Type B pancreatic cell (in vitro differentiated cells): ENCODE measurements around the gene SEMA3D. TPM values are rescaled to one million over a fixed set of nuclear protein-coding genes. Genes with fewer than 3 reads are reported as not detected.

Source experiments
- DNase-seq: peaks from one replicate; pipeline ENCODE4 v3.0.0; 2021; ENCODE audit warnings: mixed read lengths; ENCODE audit not compliant: unreplicated experiment; ENCODE audit errors: extremely low spot score
- H3K27ac Mint-ChIP-seq: 2 replicates; pipeline ENCODE4 v1.8.0; 2021; ENCODE audit warnings: mild to moderate bottlenecking, mixed read lengths
- H3K27me3 Mint-ChIP-seq: 2 replicates; pipeline ENCODE4 v1.8.0; 2021; ENCODE audit warnings: mixed read lengths
- H3K36me3 Mint-ChIP-seq: 2 replicates; pipeline ENCODE4 v1.8.0; 2021; ENCODE audit warnings: mixed read lengths
- H3K4me1 Mint-ChIP-seq: one replicate; pipeline ENCODE4 v1.8.0; 2021; ENCODE audit warnings: mixed read lengths; ENCODE audit not compliant: unreplicated experiment
- H3K4me3 Mint-ChIP-seq: 2 replicates; pipeline ENCODE4 v1.8.0; 2021; ENCODE audit warnings: mild to moderate bottlenecking, mixed read lengths
- H3K9me3 Mint-ChIP-seq: 2 replicates; pipeline ENCODE4 v1.8.0; 2021; ENCODE audit warnings: mixed read lengths
- CTCF ChIP-seq: fragments of 200-600 bp; sonication (generic); conservative IDR thresholded peaks from 2 replicates; pipeline ENCODE4 v1.5.0; 2021; ENCODE audit warnings: antibody characterized with exemption, mild to moderate bottlenecking
- total RNA-seq: library from RNA; stranded (reverse); gene quantifications from 2 replicates; pipeline ENCODE4 v1.2.1, GENCODE V29; 2021; ENCODE audit warnings: low replicate concordance

SEMA3D gene
- total RNA-seq, 1 donor from 2014 or later, result 52.9 TPM

- Mint-ChIP-seq H3K27me3 (no peaks in the 10 kb centered on the region), H3K9me3 (no peaks in the 10 kb centered on the region), H3K36me3 (no peaks in the 10 kb centered on the region), H3K4me3 (no peak overlapping the region), H3K27ac (no peak overlapping the region), H3K4me1 (no peaks in the 10 kb centered on the region)
- no peak for TF ChIP-seq CTCF
- no peak for DNase-seq
Measured at GRCh38 chr7:85226361-85227085, 39.7 kb upstream of the SEMA3D start.

GRCh38 chr7:85224171-85224570 is 37.3 kb upstream of the SEMA3D start:
- Mint-ChIP-seq H3K36me3 (no peaks in the 10 kb centered on the region), H3K27me3 (no peaks in the 10 kb centered on the region), H3K4me3 (no peak overlapping the region), H3K9me3 (no peaks in the 10 kb centered on the region), H3K4me1 (no peaks in the 10 kb centered on the region), H3K27ac (no peak overlapping the region)
- no peak for TF ChIP-seq CTCF
- DNase-seq, result no peak

GRCh38 chr7:85222522-85222921 is 35.7 kb upstream of the SEMA3D start:
- Mint-ChIP-seq H3K9me3 (no peaks in the 10 kb centered on the region), H3K36me3 (no peaks in the 10 kb centered on the region), H3K27me3 (no peaks in the 10 kb centered on the region), H3K4me1 (no peaks in the 10 kb centered on the region), H3K27ac (no peak overlapping the region), H3K4me3 (no peak overlapping the region)
- TF ChIP-seq CTCF, result no peak
- no peak for DNase-seq

GRCh38 chr7:85221796-85222195 is 34.9 kb upstream of the SEMA3D start:
- no peak for TF ChIP-seq CTCF
- no peaks in the 10 kb centered on the region for H3K27me3 Mint-ChIP-seq
- H3K27ac Mint-ChIP-seq, result no peak overlapping the region
- no peak for DNase-seq
- no peak overlapping the region for H3K4me3 Mint-ChIP-seq
- H3K36me3 Mint-ChIP-seq, result no peaks in the 10 kb centered on the region
- H3K4me1 Mint-ChIP-seq, result no peaks in the 10 kb centered on the region
- no peaks in the 10 kb centered on the region for H3K9me3 Mint-ChIP-seq

GRCh38 chr7:85220651-85221050 is 33.8 kb upstream of the SEMA3D start:
- Mint-ChIP-seq H3K27ac (no peak overlapping the region), H3K4me3 (no peak overlapping the region), H3K27me3 (no peaks in the 10 kb centered on the region), H3K36me3 (no peaks in the 10 kb centered on the region), H3K4me1 (no peaks in the 10 kb centered on the region), H3K9me3 (no peaks in the 10 kb centered on the region)
- TF ChIP-seq CTCF, result no peak
- no peak for DNase-seq
